ENCODE measurements around the gene ZNF398. TPM values are rescaled to one million over a fixed set of nuclear protein-coding genes. Genes with fewer than 3 reads are reported as not detected.

ZNF398 gene
- total and polyA plus RNA-seq, 9 of the 15 experiments (the other 6 are each of a cell fraction or from before 2014, with no cell fraction given): 4.0 to 18.6 (median 10.4) TPM

DNA sequence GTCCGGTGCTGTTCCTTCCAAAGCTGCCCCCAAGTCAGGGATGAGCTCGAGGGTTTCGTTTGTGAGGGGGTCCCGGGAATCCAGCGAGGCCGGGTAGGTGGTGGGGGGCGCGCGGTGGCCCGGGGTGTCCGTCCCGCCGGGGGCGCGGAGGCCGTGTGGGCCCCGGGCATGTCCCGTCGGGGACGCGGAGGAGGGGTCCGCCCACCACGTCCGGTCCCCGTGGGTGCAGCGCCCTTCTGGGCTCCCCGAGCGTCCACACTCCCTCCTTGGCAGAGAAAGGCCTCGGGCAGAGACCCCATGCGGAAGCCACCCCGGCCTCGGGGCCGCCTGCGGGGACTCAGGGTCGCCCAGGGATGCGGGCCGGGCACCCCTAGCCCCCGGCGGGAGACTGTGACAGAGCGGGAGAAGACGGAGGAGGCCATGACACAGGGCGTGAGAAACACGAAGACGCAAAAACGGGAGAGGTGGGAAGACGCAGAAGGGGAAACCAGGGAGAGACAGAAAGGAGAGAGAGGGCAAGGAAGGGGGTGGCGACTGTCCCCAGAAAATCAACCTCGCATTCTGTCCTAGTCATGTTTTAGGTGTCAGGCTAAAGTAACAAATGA is 20.5 kb upstream of the ZNF398 start:
- WGBS (ENCODE audit: insufficient coverage, low coverage, missing lambda C conversion rate): under 1% methylated on average over 44 of the region's 48 CpGs
- no peaks in the 10 kb centered on the region for H3K9me1 ChIP-seq (ENCODE audit: control insufficient read depth, insufficient read depth, low read length)
- H3K9me3 ChIP-seq (replicated peaks; ENCODE audit: control insufficient read depth, insufficient read depth, low read depth, low read length): peaks cover 12% of the 10 kb centered on the region
- ChIA-PET CTCF (ENCODE audit: low intra/inter-chr PET ratio) (interaction anchor here (0.6 to 2.5 kb wide), 4 partner anchors 21 to 616 kb away, joined by 3 to 23 read pairs (median 4); partner anchors contain the start of genes ZNF398 and ZNF746), POLR2A (interaction anchor here (0.6 to 4.6 kb wide), 3 partner anchors 21 to 100 kb away, joined by 3 to 34 read pairs (median 4); partner anchors contain the start of gene ZNF398)
- peaks cover 19 to 26% of the 10 kb centered on the region in 2 experiments for H3K4me1 ChIP-seq (replicated peaks in 1 of 2; ENCODE audit: control insufficient read depth in 2 of 2, insufficient read depth in 2 of 2, low read length in 2 of 2)
- peak overlapping the region; percentile 100 for H3K4me2 ChIP-seq (ENCODE audit: insufficient read depth, low read length)
- no peaks in the 10 kb centered on the region for H3K27me3 ChIP-seq (ENCODE audit: control insufficient read depth in 2 of 2, insufficient read depth in 2 of 2, low read length in 2 of 2)
- in situ Hi-C loops (cut with MboI) (no loop called here), intact Hi-C loops (cut with micrococcal nuclease) (loop anchor here (1.0 to 5.0 kb wide), 4 partner anchors 21 to 98 kb away; partner anchors contain the start of genes PDIA4, ZNF282 and ZNF398)
- H3K27ac ChIP-seq (ENCODE audit: extremely low read depth, low read depth, low read length): peak overlapping the region; percentile 81
- peak overlapping the region; percentile 98 for H3K4me3 ChIP-seq
- H3K36me3 ChIP-seq (ENCODE audit: control insufficient read depth, insufficient read depth, low read length): peaks cover 19% of the 10 kb centered on the region; the same call in 2 of the 3 replicates
- FAIRE-seq (no peak), DNase-seq (ENCODE audit: extremely low read depth in 1 of 4, low spot score in 3 of 4) (peak; percentile 75 to 92 (median 87)), ATAC-seq (peak; percentile 73)
- H3K79me2 ChIP-seq (ENCODE audit: control insufficient read depth, insufficient read depth, low read length): peaks cover 31% of the 10 kb centered on the region
- BruUV-seq (replicated peaks): TSS peak; percentile 78
- peak overlapping the region; percentile 96 to 100 for H3K9ac ChIP-seq (ENCODE audit: insufficient read depth in 1 of 2, low read depth in 2 of 2, low read length in 2 of 2)
- H2AFZ ChIP-seq (ENCODE audit: low read depth, low read length): peak overlapping the region; percentile 99
- H4K20me1 ChIP-seq (replicated peaks; ENCODE audit: control insufficient read depth, insufficient read depth, low read length): no peaks in the 10 kb centered on the region
- peak; percentile 76 for TF ChIP-seq L3MBTL2 (IDR thresholded peaks at IDR 0.05)
- TF ChIP-seq ZNF140 (CRISPR knock-in tag; IDR thresholded peaks at IDR 0.05): no peak
- TF ChIP-seq, protein P1, sequence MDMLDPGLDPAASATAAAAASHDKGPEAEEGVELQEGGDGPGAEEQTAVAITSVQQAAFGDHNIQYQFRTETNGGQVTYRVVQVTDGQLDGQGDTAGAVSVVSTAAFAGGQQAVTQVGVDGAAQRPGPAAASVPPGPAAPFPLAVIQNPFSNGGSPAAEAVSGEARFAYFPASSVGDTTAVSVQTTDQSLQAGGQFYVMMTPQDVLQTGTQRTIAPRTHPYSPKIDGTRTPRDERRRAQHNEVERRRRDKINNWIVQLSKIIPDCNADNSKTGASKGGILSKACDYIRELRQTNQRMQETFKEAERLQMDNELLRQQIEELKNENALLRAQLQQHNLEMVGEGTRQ (CRISPR knock-in tag; IDR thresholded peaks at IDR 0.05): no peak
- TF ChIP-seq MYC (IDR thresholded peaks at IDR 0.05; ENCODE audit: low read depth, low read length): 0 out of 2 replicates have a peak, but pooled peaks have one; percentile 16
- no peak for TF ChIP-seq MYC (CRISPR knock-in tag; IDR thresholded peaks at IDR 0.05; ENCODE audit: borderline replicate concordance, low read depth)
- TF ChIP-seq DMBX1 (CRISPR knock-in tag; IDR thresholded peaks at IDR 0.05; ENCODE audit: borderline replicate concordance): peak; percentile 9; the same call in 1 of the 2 replicates
- TF ChIP-seq SIRT6 (IDR thresholded peaks at IDR 0.05; ENCODE audit: low read depth, low read length): no peak
- TF ChIP-seq ZNF12 (CRISPR knock-in tag; IDR thresholded peaks at IDR 0.05): peak; percentile 64
- TF ChIP-seq RFX7 (CRISPR knock-in tag; IDR thresholded peaks at IDR 0.05): 0 out of 2 replicates have a peak, but pooled peaks have one; percentile 48
- TF ChIP-seq ELF4 (CRISPR knock-in tag; IDR thresholded peaks at IDR 0.05): peak; percentile 59; the same call in 1 of the 2 replicates
- no peak for TF ChIP-seq ZNF212 (CRISPR knock-in tag; IDR thresholded peaks at IDR 0.05)
- TF ChIP-seq, protein P2, sequence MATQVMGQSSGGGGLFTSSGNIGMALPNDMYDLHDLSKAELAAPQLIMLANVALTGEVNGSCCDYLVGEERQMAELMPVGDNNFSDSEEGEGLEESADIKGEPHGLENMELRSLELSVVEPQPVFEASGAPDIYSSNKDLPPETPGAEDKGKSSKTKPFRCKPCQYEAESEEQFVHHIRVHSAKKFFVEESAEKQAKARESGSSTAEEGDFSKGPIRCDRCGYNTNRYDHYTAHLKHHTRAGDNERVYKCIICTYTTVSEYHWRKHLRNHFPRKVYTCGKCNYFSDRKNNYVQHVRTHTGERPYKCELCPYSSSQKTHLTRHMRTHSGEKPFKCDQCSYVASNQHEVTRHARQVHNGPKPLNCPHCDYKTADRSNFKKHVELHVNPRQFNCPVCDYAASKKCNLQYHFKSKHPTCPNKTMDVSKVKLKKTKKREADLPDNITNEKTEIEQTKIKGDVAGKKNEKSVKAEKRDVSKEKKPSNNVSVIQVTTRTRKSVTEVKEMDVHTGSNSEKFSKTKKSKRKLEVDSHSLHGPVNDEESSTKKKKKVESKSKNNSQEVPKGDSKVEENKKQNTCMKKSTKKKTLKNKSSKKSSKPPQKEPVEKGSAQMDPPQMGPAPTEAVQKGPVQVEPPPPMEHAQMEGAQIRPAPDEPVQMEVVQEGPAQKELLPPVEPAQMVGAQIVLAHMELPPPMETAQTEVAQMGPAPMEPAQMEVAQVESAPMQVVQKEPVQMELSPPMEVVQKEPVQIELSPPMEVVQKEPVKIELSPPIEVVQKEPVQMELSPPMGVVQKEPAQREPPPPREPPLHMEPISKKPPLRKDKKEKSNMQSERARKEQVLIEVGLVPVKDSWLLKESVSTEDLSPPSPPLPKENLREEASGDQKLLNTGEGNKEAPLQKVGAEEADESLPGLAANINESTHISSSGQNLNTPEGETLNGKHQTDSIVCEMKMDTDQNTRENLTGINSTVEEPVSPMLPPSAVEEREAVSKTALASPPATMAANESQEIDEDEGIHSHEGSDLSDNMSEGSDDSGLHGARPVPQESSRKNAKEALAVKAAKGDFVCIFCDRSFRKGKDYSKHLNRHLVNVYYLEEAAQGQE (IDR thresholded peaks at IDR 0.05; ENCODE audit: borderline replicate concordance): no peak
- TF ChIP-seq, protein P2 (CRISPR knock-in tag; IDR thresholded peaks at IDR 0.05; ENCODE audit: low read depth): 0 out of 2 replicates have a peak, but pooled peaks have one; percentile 3
- TF ChIP-seq CTBP1 (IDR thresholded peaks at IDR 0.05; ENCODE audit: borderline replicate concordance): no peak

Measured in K562 (cell line).